ENCODE results near the gene METTL23.

METTL23 gene

DNA sequence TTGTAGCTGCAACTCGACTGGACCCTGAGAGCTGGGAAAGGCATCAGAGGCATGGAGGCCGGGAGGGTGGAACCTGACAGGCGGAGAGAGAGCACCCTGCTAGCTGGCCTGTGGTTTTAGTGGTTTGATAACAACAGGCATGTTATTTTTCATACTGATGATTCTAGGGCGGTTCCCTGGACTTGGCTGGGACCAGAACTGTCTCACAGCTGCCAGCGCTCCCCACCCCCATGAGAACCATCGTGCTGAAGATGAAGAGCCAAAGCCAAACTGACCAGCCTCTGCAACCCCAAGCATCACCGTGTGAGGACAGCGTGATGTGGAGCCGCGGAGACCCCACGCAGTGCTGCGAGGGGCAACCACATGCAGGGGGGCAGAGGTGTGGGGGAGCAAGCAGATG lies 44.3 kb upstream of the METTL23 start:
- Histone ChIP-seq H3K36me3 (ENCODE audit: control insufficient read depth, insufficient read depth, low read length) (no peaks in the 10 kb centered on the region), H3K4me3 (replicated peaks; ENCODE audit: low read depth, low read length) (no peak overlapping the region), H3K27me3 (replicated peaks; ENCODE audit: control insufficient read depth, insufficient read depth, low read length) (no peaks in the 10 kb centered on the region; the same call in none of the 2 replicates)
- no peak for TF ChIP-seq CTCF (IDR thresholded peaks at IDR 0.05; ENCODE audit: insufficient read depth, low read length, poor library complexity, severe bottlenecking)
- no peak for DNase-seq (ENCODE audit: extremely low read depth, insufficient read length)

GRCh38 chr17:76683011-76683755 lies 43.5 kb upstream of the METTL23 start:
- H3K27me3 ChIP-seq (replicated peaks; ENCODE audit: control insufficient read depth, insufficient read depth, low read length), result no peaks in the 10 kb centered on the region; the same call in none of the 2 replicates
- H3K36me3 ChIP-seq (ENCODE audit: control insufficient read depth, insufficient read depth, low read length), result no peaks in the 10 kb centered on the region
- peak; percentile 25 for TF ChIP-seq CTCF (IDR thresholded peaks at IDR 0.05; ENCODE audit: insufficient read depth, low read length, poor library complexity, severe bottlenecking)
- DNase-seq (ENCODE audit: extremely low read depth, insufficient read length), result no peak
- H3K4me3 ChIP-seq (replicated peaks; ENCODE audit: low read depth, low read length), result no peak overlapping the region

GRCh38 chr17:76683921-76684745 lies 42.5 kb upstream of the METTL23 start:
- no peak overlapping the region for H3K4me3 ChIP-seq (replicated peaks; ENCODE audit: low read depth, low read length)
- DNase-seq (ENCODE audit: extremely low read depth, insufficient read length), result no peak
- H3K36me3 ChIP-seq (ENCODE audit: control insufficient read depth, insufficient read depth, low read length), result no peaks in the 10 kb centered on the region
- no peaks in the 10 kb centered on the region; the same call in none of the 2 replicates for H3K27me3 ChIP-seq (replicated peaks; ENCODE audit: control insufficient read depth, insufficient read depth, low read length)
- TF ChIP-seq CTCF (IDR thresholded peaks at IDR 0.05; ENCODE audit: insufficient read depth, low read length, poor library complexity, severe bottlenecking), result no peak

DNA sequence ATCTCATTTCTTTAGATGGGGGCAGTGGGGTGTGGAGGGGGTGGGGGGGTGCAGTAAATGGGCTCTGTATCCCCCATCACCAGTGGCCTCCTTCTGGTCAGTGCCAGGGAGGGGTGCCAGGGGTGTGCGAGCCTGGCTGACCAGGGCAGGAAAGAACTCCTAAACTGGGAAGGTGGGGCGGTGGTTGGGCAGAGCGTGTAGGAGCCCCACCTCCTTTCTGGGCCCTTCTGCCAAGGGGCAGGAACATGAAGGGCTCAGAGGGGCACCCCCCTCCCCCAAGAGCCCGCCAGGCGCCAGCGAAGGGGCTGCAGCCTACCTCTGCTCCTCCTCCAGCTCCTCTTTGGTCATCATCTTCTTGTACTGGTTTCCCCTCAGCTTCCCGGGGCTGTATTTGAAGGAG lies 41.9 kb upstream of the METTL23 start:
- H3K27me3 ChIP-seq (replicated peaks; ENCODE audit: control insufficient read depth, insufficient read depth, low read length), result no peaks in the 10 kb centered on the region; the same call in none of the 2 replicates
- DNase-seq (ENCODE audit: extremely low read depth, insufficient read length), result no peak
- no peaks in the 10 kb centered on the region for H3K36me3 ChIP-seq (ENCODE audit: control insufficient read depth, insufficient read depth, low read length)
- no peak overlapping the region for H3K4me3 ChIP-seq (replicated peaks; ENCODE audit: low read depth, low read length)
- TF ChIP-seq CTCF (IDR thresholded peaks at IDR 0.05; ENCODE audit: insufficient read depth, low read length, poor library complexity, severe bottlenecking), result no peak

DNA sequence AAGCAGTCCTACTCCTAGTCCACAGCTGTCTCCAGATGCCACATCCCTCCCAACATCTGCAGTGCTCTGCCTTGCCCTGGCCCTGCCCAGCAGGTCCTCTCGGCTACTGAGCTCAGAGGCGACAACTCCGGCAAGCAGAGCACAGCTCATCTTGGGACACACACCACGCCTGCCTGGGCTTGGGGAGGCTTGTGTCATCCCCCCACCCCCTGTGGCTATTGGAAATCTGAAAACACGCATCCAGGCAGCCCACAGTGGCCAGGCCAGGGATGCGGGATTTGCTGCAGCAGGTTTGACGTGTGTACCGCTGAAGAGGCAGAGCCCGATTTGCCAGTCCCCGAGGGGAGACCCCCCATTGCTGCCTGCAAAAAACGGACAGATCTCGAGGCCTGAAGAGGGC lies 41.3 kb upstream of the METTL23 start:
- Histone ChIP-seq H3K27me3 (replicated peaks; ENCODE audit: control insufficient read depth, insufficient read depth, low read length) (no peaks in the 10 kb centered on the region; the same call in none of the 2 replicates), H3K4me3 (replicated peaks; ENCODE audit: low read depth, low read length) (no peak overlapping the region), H3K36me3 (ENCODE audit: control insufficient read depth, insufficient read depth, low read length) (no peaks in the 10 kb centered on the region)
- TF ChIP-seq CTCF (IDR thresholded peaks at IDR 0.05; ENCODE audit: insufficient read depth, low read length, poor library complexity, severe bottlenecking), result no peak
- no peak for DNase-seq (ENCODE audit: extremely low read depth, insufficient read length)
